Measurements from ENCODE around the gene NR3C2.

Gene NR3C2

DNA sequence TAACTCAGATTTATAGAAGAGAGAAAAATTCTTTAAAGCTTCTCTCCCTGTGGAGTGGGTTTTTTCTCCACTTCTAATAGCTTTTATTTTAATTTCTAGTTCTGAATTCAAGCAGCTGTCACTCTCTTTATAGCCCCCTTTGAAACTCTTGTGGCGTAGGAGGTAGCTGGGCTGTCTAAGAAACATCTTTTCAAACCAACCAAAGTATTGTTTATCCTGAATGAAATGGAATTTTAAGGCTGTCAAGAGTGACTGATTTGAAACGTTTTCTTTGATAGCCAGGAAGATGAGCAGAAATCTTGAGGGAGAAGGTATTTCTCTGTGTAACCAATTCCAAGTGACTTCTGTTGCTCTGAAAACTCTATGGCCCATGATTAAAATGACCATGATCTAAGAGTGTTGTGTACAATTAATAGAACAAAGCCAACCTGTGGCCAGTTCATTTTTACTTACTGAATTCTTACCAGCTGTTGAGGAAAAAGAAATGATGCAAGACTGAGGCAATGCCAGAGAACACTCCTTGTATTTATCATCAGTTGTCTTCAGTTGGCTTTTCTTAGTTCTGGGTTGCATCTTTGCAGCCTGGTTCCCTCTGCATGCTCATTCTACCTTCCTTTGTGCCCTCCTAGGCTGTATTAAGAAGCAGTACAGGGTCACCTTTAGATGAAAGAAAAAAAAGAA is 411.9 kb downstream of the NR3C2 start:
- DNase-seq, result no peak

DNA sequence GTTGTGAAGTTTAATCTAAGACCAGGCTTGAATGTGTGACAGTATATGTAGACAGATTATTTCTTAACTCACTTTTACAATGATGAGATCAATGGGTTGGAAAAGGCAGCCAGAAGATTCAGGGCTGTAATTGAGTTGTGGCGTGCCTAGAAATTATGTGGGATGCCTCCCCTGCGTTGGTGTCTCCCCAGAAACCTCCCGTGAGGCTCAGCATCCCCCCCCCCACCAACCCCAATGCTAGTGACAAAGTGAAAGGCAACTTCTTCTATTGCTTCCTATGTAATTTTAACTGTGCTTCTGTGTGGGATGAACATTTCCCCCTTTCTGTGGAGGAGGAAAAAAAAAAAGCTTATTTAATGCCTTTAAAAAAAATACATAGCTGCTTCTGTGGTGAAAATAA is 412.4 kb downstream of the NR3C2 start:
- no peak for DNase-seq
